Endothelial cell of umbilical vein (primary cell): Measurements from ENCODE around the gene SPON1.

Experiments used
- CTCF ChIP-seq, 2 donors: IDR thresholded peaks; 1 replicate in 1 of 2; 2 replicates in 1 of 2; pipeline ENCODE4 v1.5.1; 2011; ENCODE audit warnings: low read length in 2 of 2, mild to moderate bottlenecking in 2 of 2, moderate library complexity in 2 of 2, control low read depth in 1 of 2, inconsistent platforms in 1 of 2, low read depth in 1 of 2; ENCODE audit not compliant: insufficient read depth in 1 of 2; ENCODE audit errors: extremely low read depth in 1 of 2
- EZH2 ChIP-seq: IDR thresholded peaks from 2 replicates; pipeline ENCODE4 v1.6.1; 2012; ENCODE audit warnings: borderline replicate concordance, low read depth, mild to moderate bottlenecking, moderate library complexity, low read length, inconsistent platforms; ENCODE audit not compliant: severe bottlenecking
- GATA2 ChIP-seq: IDR thresholded peaks from 2 replicates; pipeline ENCODE4 v1.7.0; 2011; ENCODE audit warnings: low read depth, mild to moderate bottlenecking, moderate library complexity, mixed read lengths, low read length; ENCODE audit not compliant: insufficient read length, insufficient read depth
- MAX ChIP-seq: IDR thresholded peaks from 2 replicates; pipeline ENCODE4 v1.6.1; 2011; ENCODE audit not compliant: insufficient read depth, insufficient read length
- MYC ChIP-seq: IDR thresholded peaks from one replicate; pipeline ENCODE4 v1.6.1; 2011; ENCODE audit warnings: mild to moderate bottlenecking, low read depth, low read length
- POLR2A ChIP-seq: IDR thresholded peaks from 2 replicates; pipeline ENCODE4 v1.6.1; 2012; ENCODE audit warnings: low read depth, mild to moderate bottlenecking, control low read depth, low read length
- POLR2AphosphoS5 ChIP-seq: IDR thresholded peaks from 2 replicates; pipeline ENCODE4 v1.6.1; 2012; ENCODE audit warnings: low read depth, mild to moderate bottlenecking, control low read depth, low read length, moderate library complexity; ENCODE audit not compliant: insufficient read depth

- TF ChIP-seq CTCF (IDR thresholded peaks at IDR 0.05; ENCODE audit: extremely low read depth in 1 of 2, insufficient read depth in 1 of 2, low read depth in 1 of 2, low read length in 2 of 2) (no peak), MAX (no peak), POLR2A (no peak), GATA2 (no peak), POLR2AphosphoS5 (no peak), MYC (no peak), EZH2 (no peak)
Observed at GRCh38 chr11:14102766-14103165, 140.2 kb downstream of the SPON1 start.
